Liver (tissue), 3 donors: ENCODE results near the gene MAP3K4.

Source experiments
- CTCF ChIP-seq: fragments of 150-350 bp; IDR thresholded peaks from 2 replicates; pipeline ENCODE4 v1.5.1; 2017; ENCODE audit warnings: improper control_type of control experiment, low read depth, low read length; ENCODE audit not compliant: missing input control
- GABPA ChIP-seq, 2 donors: IDR thresholded peaks in 1 of 2; conservative IDR thresholded peaks in 1 of 2; 2 replicates each; pipeline ENCODE4 v1.6.1; 2016; ENCODE audit warnings: antibody characterized with exemption in 2 of 2, mild to moderate bottlenecking in 1 of 2, moderate library complexity in 1 of 2
- JUND ChIP-seq, 2 donors: IDR thresholded peaks; 2 replicates each; pipeline ENCODE4 v1.6.1; 2016; ENCODE audit warnings: antibody characterized with exemption in 2 of 2
- MAX ChIP-seq: IDR thresholded peaks from 2 replicates; pipeline ENCODE4 v1.6.1; 2016; ENCODE audit warnings: antibody characterized with exemption
- RAD21 ChIP-seq, 2 donors: IDR thresholded peaks; 2 replicates each; pipeline ENCODE4 v1.6.1; 2016; ENCODE audit warnings: antibody characterized with exemption in 2 of 2, mild to moderate bottlenecking in 2 of 2
- RXRA ChIP-seq, 2 donors: IDR thresholded peaks; 2 replicates each; pipeline ENCODE4 v1.6.1; 2017 to 2018; ENCODE audit warnings: antibody characterized with exemption in 2 of 2, mild to moderate bottlenecking in 1 of 2
- YY1 ChIP-seq: IDR thresholded peaks from 2 replicates; pipeline ENCODE4 v1.6.1; 2016; ENCODE audit warnings: antibody characterized with exemption, mild to moderate bottlenecking
- ZBTB33 ChIP-seq: IDR thresholded peaks from 2 replicates; pipeline ENCODE4 v1.6.1; 2016; ENCODE audit warnings: antibody characterized with exemption
- TF ChIP-seq, protein P1 (sequence below): IDR thresholded peaks from 2 replicates; pipeline ENCODE4 v1.6.1; 2016; ENCODE audit warnings: antibody characterized with exemption
- TF ChIP-seq, protein P2 (sequence below): IDR thresholded peaks from 2 replicates; pipeline ENCODE4 v1.6.1; 2016; ENCODE audit warnings: antibody characterized with exemption, mild to moderate bottlenecking
- donor health status: healthy.
- donor health status: healthy.

DNA sequence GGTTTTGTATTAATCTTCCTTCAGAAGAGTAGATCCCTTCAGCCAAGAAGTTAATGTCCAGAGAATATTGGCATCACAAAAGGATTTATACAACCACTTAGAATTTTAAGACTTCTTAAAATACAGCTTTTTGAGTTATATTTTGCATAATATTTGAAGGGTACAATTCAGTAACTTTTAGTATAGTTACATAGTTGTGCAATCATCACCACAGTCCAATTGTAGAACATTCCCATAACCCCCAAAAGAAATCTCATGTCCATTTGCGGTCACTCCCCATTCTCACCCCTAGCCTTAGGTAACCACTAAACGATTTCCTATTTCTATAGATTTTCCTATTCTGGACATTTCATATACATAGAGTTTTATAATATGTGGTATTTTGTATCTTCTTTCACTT lies 126.4 kb downstream of the MAP3K4 start:
- TF ChIP-seq CTCF (no peak), MAX (no peak), ZBTB33 (no peak), JUND (IDR thresholded peaks at IDR 0.05) (no peak), GABPA (IDR thresholded peaks at IDR 0.05 in 1 of 2, conservative IDR thresholded peaks at IDR 0.05 in 1 of 2) (no peak), RAD21 (IDR thresholded peaks at IDR 0.05) (no peak), YY1 (no peak), RXRA (IDR thresholded peaks at IDR 0.05) (no peak)
- TF ChIP-seq, protein P1, sequence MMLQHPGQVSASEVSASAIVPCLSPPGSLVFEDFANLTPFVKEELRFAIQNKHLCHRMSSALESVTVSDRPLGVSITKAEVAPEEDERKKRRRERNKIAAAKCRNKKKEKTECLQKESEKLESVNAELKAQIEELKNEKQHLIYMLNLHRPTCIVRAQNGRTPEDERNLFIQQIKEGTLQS: no peak
- TF ChIP-seq, protein P2, sequence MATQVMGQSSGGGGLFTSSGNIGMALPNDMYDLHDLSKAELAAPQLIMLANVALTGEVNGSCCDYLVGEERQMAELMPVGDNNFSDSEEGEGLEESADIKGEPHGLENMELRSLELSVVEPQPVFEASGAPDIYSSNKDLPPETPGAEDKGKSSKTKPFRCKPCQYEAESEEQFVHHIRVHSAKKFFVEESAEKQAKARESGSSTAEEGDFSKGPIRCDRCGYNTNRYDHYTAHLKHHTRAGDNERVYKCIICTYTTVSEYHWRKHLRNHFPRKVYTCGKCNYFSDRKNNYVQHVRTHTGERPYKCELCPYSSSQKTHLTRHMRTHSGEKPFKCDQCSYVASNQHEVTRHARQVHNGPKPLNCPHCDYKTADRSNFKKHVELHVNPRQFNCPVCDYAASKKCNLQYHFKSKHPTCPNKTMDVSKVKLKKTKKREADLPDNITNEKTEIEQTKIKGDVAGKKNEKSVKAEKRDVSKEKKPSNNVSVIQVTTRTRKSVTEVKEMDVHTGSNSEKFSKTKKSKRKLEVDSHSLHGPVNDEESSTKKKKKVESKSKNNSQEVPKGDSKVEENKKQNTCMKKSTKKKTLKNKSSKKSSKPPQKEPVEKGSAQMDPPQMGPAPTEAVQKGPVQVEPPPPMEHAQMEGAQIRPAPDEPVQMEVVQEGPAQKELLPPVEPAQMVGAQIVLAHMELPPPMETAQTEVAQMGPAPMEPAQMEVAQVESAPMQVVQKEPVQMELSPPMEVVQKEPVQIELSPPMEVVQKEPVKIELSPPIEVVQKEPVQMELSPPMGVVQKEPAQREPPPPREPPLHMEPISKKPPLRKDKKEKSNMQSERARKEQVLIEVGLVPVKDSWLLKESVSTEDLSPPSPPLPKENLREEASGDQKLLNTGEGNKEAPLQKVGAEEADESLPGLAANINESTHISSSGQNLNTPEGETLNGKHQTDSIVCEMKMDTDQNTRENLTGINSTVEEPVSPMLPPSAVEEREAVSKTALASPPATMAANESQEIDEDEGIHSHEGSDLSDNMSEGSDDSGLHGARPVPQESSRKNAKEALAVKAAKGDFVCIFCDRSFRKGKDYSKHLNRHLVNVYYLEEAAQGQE: no peak
